ENCODE results near the gene TGFBR3L. TPM values are rescaled to one million over a fixed set of nuclear protein-coding genes. Genes with fewer than 3 reads are reported as not detected.

The TGFBR3L gene
- total and polyA plus RNA-seq, 2 of the 13 experiments (the other 11 are each of a cell fraction or from before 2014, with no cell fraction given): 0.20 to 1.0 TPM

DNA sequence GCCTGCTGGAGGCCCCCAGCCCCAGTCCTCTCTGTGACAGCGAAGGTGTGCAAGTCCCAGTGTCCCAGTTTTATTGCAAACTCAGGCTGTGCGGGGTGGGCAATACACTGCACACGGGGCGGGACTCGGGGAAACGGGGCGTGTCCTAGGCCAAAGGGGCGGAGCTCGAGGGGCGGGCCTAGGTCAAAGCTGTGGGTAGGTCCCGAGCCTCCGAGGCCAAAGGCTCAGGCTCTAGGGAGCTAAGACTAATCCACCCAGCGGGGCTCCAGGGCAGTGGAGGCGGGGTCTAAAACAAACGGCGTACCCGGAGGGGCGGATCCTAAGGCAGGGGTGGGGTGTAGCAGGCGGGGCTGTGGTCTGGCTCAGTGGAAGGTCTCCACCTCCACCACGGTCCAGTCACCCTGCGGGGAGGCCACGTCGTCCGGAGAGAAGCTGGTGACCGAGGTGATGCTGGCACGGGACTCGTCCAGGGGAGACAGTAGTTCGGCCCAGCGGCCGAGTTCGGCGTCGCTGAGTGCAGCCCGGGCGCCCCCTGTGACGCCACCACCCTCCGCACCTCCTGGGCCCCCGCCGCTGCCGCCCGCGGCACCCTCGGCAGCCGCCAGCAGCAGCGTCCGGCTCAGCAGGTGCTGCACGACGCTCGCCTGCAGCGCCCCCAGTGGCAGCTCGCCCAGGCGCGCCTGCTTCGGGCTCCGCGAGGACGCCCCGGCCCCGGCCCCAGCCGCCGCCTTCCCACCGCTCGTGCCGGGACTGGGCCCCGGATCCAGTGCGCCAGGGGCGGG, 45.8 kb upstream of the TGFBR3L start (continued):
- TF ChIP-seq SP5 (CRISPR knock-in tag; IDR thresholded peaks at IDR 0.05; ENCODE audit: borderline replicate concordance, low read depth): peak; percentile 43; the same call in 1 of the 2 replicates
- TF ChIP-seq, protein P1, sequence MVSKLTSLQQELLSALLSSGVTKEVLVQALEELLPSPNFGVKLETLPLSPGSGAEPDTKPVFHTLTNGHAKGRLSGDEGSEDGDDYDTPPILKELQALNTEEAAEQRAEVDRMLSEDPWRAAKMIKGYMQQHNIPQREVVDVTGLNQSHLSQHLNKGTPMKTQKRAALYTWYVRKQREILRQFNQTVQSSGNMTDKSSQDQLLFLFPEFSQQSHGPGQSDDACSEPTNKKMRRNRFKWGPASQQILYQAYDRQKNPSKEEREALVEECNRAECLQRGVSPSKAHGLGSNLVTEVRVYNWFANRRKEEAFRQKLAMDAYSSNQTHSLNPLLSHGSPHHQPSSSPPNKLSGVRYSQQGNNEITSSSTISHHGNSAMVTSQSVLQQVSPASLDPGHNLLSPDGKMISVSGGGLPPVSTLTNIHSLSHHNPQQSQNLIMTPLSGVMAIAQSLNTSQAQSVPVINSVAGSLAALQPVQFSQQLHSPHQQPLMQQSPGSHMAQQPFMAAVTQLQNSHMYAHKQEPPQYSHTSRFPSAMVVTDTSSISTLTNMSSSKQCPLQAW (CRISPR knock-in tag; IDR thresholded peaks at IDR 0.05): peak; percentile 65
- TF ChIP-seq ZNF382 (CRISPR knock-in tag; IDR thresholded peaks at IDR 0.05; ENCODE audit: borderline replicate concordance): no peak
- no peak for TF ChIP-seq FLYWCH1 (CRISPR knock-in tag; IDR thresholded peaks at IDR 0.05)
- TF ChIP-seq, protein P2, sequence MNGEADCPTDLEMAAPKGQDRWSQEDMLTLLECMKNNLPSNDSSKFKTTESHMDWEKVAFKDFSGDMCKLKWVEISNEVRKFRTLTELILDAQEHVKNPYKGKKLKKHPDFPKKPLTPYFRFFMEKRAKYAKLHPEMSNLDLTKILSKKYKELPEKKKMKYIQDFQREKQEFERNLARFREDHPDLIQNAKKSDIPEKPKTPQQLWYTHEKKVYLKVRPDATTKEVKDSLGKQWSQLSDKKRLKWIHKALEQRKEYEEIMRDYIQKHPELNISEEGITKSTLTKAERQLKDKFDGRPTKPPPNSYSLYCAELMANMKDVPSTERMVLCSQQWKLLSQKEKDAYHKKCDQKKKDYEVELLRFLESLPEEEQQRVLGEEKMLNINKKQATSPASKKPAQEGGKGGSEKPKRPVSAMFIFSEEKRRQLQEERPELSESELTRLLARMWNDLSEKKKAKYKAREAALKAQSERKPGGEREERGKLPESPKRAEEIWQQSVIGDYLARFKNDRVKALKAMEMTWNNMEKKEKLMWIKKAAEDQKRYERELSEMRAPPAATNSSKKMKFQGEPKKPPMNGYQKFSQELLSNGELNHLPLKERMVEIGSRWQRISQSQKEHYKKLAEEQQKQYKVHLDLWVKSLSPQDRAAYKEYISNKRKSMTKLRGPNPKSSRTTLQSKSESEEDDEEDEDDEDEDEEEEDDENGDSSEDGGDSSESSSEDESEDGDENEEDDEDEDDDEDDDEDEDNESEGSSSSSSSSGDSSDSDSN (CRISPR knock-in tag; IDR thresholded peaks at IDR 0.05): peak; percentile 63; the same call in 1 of the 2 replicates
- TF ChIP-seq POGZ (CRISPR knock-in tag; IDR thresholded peaks at IDR 0.05): 0 out of 2 replicates have a peak, but pooled peaks have one; percentile 23
- TF ChIP-seq, protein P3, sequence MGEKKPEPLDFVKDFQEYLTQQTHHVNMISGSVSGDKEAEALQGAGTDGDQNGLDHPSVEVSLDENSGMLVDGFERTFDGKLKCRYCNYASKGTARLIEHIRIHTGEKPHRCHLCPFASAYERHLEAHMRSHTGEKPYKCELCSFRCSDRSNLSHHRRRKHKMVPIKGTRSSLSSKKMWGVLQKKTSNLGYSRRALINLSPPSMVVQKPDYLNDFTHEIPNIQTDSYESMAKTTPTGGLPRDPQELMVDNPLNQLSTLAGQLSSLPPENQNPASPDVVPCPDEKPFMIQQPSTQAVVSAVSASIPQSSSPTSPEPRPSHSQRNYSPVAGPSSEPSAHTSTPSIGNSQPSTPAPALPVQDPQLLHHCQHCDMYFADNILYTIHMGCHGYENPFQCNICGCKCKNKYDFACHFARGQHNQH (CRISPR knock-in tag; IDR thresholded peaks at IDR 0.05): 0 out of 2 replicates have a peak, but pooled peaks have one; percentile 28
- TF ChIP-seq ZNF205 (CRISPR knock-in tag; IDR thresholded peaks at IDR 0.05): no peak
- no peak for TF ChIP-seq NFATC3 (CRISPR knock-in tag; IDR thresholded peaks at IDR 0.05)
- TF ChIP-seq, protein P4, sequence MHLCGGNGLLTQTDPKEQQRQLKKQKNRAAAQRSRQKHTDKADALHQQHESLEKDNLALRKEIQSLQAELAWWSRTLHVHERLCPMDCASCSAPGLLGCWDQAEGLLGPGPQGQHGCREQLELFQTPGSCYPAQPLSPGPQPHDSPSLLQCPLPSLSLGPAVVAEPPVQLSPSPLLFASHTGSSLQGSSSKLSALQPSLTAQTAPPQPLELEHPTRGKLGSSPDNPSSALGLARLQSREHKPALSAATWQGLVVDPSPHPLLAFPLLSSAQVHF (CRISPR knock-in tag; IDR thresholded peaks at IDR 0.05): no peak
- TF ChIP-seq, protein P5, sequence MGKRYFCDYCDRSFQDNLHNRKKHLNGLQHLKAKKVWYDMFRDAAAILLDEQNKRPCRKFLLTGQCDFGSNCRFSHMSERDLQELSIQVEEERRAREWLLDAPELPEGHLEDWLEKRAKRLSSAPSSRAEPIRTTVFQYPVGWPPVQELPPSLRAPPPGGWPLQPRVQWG (CRISPR knock-in tag; IDR thresholded peaks at IDR 0.05; ENCODE audit: borderline replicate concordance, low read depth): no peak
- TF ChIP-seq, protein P6, sequence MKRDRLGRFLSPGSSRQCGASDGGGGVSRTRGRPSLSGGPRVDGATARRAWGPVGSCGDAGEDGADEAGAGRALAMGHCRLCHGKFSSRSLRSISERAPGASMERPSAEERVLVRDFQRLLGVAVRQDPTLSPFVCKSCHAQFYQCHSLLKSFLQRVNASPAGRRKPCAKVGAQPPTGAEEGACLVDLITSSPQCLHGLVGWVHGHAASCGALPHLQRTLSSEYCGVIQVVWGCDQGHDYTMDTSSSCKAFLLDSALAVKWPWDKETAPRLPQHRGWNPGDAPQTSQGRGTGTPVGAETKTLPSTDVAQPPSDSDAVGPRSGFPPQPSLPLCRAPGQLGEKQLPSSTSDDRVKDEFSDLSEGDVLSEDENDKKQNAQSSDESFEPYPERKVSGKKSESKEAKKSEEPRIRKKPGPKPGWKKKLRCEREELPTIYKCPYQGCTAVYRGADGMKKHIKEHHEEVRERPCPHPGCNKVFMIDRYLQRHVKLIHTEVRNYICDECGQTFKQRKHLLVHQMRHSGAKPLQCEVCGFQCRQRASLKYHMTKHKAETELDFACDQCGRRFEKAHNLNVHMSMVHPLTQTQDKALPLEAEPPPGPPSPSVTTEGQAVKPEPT (CRISPR knock-in tag; IDR thresholded peaks at IDR 0.05; ENCODE audit: low read depth): no peak
- no peak for TF ChIP-seq ZNF883 (CRISPR knock-in tag; IDR thresholded peaks at IDR 0.05; ENCODE audit: not compliant biosample characterization)
- TF ChIP-seq, protein P7, sequence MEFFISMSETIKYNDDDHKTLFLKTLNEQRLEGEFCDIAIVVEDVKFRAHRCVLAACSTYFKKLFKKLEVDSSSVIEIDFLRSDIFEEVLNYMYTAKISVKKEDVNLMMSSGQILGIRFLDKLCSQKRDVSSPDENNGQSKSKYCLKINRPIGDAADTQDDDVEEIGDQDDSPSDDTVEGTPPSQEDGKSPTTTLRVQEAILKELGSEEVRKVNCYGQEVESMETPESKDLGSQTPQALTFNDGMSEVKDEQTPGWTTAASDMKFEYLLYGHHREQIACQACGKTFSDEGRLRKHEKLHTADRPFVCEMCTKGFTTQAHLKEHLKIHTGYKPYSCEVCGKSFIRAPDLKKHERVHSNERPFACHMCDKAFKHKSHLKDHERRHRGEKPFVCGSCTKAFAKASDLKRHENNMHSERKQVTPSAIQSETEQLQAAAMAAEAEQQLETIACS (CRISPR knock-in tag; IDR thresholded peaks at IDR 0.05): peak; percentile 57
- no peak for TF ChIP-seq SRF (IDR thresholded peaks at IDR 0.05; ENCODE audit: low read depth, low read length)
- TF ChIP-seq NAIF1 (CRISPR knock-in tag; IDR thresholded peaks at IDR 0.05; ENCODE audit: borderline replicate concordance): no peak
- TF ChIP-seq ZNF484 (CRISPR knock-in tag; IDR thresholded peaks at IDR 0.05; ENCODE audit: borderline replicate concordance, low read depth): no peak
- no peak for TF ChIP-seq ZZZ3 (CRISPR knock-in tag; IDR thresholded peaks at IDR 0.05; ENCODE audit: borderline replicate concordance)
- no peak; the same call in 1 of the 2 replicates for TF ChIP-seq ZNF547 (CRISPR knock-in tag; IDR thresholded peaks at IDR 0.05)

All from HepG2 (cell line).